ENCODE results near the gene CCL27.

Gene CCL27

DNA sequence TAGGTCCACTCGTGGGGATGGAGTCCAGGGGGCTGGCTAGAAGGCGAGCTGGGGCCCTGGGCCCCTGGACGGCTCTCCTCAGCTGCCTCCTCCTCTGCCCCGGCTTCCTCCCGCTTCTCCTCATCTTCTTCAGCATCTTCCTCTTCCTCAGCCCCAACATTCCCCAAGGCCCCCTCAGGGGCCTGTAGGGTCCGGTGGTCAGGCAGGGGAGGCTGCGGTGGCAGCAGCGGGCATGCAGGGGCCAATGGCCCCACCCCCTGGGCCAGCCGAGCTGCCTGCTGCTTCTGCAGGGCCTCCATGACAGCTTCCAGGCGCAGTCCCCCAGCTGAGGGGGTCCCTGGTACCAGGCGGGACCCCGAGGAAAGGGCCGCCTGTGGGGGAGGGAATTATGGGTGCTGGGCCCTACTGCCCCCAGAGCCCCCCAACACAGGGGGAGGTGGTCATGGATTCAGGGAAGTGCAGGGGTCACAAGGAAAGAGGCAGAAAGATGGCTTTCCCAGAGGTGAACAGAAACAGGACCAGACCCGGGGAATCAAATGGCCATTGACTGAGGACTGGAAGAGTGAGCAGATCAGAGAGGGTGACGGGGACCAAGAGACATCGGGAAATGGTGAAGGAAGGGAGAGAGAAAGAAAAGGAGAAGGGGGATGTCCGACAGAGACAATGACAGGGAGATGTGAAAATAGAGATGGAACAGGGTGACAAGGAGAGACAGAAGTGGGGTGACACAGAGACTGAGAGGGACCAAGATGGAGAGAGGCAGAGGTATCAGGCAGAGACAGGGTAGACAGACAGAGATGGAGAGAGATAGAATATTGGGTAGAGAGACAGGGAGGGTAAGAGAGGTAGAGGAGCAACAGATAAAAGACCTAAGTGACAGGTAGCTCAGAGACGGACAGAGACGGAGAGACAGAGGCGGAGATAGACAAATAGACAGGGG lies 34.5 kb downstream of the CCL27 start:
- DNase-seq (ENCODE audit: low read depth in 3 of 3), result no peak

DNA sequence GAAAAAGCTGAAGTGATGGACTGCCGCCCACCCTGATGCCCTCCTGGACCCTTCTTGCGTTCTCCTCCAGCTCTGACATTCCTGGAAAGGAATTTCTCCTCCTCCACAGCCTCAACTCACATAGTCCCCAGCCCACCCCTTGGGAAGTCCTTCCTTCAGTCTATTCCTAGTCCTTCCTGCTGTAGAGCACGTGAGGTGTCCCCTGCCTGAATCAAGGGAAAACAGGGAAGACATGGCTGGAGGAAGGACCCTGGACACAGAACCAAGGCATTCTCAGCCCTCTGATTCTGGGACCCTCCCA lies 37.3 kb downstream of the CCL27 start:
- no peak for DNase-seq (ENCODE audit: low read depth in 3 of 3)

DNA sequence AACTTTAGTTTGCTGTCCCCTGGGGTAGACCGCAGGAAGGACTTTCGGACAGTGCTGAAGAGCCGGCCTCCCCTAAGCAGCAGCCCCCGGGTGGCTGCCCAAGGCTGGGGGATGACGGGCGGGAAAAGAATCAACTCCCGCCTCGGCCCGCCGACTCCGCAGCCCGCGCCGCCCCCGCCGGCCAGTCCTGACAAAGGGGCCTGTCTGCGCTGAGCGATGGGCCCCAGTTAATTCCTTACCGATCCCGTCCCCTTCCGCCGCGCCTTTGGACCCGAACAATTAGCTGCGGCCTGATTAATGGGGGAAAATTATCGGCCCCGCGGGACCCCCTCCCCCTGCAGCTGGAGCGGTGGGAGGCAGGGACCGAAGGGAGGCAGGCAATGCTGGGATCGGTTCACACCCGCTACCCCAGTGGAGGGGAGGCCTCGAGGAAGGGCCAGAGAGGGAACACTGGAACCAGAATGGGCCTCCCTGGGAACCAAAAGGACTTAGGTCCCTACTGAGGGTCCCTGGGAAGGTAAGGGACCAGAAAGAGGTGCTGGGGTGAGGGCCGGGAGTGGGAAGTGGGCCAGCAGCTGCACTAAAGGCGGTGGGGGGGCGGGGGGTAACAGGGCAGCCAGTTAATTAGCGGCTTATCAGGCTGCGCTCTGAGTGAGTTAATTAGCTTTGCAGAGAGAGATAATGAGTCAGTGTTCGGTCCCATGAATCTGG lies 37.8 kb downstream of the CCL27 start:
- DNase-seq (ENCODE audit: low read depth in 3 of 3), result no peak

DNA sequence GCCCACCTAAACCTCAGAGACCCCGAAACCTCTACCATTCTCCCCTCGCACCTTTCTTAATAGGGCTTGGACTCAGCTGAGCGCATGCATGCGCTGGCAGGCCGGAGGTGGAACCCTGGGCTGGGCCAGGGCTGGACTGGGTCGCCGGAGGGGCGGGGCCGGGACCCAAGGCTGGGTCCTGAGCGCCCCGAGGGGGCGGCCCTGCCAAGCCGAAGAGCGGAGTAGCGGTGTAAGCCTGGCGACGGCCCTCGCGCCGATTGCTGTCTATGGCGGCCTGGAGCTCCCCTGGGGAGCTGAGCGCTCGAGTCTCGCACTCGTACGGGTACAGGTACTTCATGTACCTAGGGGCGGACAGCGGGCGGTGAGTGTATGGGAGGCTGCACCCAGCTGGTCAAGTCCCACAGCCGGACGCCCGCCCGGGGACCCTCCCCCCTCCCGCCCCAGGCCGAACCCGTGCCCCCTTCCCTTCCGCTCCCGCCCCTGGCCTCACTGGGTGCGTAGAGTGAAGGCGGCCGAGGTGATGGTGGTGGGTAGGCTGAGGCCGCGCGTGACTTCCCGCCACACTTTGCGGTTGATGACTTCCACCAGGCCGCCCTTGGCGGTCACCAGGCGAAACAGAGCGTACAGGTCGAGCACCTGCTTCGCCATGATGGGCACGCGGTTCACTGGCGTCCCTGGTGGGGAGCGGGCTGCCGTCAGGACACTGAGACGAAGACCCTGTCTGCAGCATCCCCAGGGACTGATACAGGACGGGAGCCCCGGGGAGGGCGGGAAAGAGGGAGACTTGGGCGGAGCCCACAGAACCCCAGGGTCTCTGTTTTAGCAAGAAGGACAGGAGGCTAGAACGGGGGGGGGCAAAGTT lies 38.9 kb downstream of the CCL27 start:
- DNase-seq (ENCODE audit: low read depth in 3 of 3), result no peak

DNA sequence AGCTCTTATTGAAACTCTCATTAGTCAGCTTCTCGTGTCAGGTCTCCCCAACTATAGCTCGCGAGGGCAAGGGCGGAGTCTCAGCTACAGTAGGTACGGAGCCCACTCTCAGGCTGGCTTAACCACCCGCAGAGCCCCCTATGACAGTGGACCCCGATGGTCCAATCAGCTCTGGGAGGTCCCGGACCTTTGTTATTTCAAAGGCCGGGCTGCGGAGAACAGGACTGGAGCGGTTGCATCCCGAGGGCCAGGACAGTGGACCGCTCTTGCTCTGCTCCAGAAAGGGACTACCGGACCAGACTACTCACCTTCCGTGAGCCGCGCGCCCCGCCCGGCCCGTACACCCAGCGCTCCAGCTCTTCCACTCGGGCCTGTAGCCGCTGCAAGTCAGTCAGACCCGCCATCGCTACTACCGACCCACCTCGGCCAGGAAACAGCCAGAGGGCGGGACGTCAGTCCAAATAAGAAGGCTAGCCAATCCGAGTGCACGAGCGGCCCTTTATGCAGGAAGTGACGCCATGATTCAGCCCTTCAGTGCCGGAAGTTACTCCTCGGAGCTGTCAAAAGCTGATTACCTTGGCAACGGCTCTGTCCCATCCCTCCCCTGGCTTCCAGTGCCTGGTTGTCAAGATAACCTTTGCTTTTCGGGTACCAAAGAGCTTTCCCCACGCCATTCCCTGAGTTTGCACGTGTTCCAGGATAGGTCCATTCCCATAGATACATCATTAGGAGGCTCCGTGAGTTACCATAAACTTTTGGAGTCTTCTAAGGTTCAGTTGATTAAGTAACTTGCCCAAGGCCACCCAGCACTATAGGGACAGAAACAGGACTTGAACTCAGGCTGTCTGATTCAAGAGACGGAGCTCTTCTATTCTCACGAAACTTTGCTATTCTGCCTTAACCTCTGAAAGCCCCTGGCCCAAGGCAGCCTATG lies 42.1 kb downstream of the CCL27 start, which contains the start of gene DCTN3:
TSS of gene DCTN3 (minus strand) at position 435 of the 934 bp plus-strand sequence. CDS start at position 404, 31 bp downstream.
- DNase-seq (ENCODE audit: low read depth in 3 of 3), result peak; percentile 64 to 83 (median 80)

DNA sequence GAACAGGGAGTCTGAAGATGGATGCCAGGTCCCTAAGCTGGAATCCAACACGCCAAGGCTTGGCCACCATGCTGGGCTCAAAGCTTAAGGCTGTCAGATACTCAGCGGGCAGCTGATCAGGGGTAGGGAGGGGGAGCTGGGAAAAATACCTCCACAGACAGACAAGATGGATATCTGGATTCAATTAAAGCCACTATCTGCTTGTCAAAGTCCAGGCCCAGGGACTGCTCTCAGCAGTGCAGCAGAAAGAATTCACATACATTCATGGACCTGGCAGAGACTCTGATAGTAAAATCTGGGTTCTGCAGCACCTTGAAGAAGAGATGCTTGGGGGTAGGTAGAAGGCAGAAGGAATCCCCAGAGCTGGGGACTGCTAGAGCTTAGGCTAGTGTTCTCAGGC lies 47.3 kb downstream of the CCL27 start:
- no peak for DNase-seq (ENCODE audit: low read depth in 3 of 3)

DNA sequence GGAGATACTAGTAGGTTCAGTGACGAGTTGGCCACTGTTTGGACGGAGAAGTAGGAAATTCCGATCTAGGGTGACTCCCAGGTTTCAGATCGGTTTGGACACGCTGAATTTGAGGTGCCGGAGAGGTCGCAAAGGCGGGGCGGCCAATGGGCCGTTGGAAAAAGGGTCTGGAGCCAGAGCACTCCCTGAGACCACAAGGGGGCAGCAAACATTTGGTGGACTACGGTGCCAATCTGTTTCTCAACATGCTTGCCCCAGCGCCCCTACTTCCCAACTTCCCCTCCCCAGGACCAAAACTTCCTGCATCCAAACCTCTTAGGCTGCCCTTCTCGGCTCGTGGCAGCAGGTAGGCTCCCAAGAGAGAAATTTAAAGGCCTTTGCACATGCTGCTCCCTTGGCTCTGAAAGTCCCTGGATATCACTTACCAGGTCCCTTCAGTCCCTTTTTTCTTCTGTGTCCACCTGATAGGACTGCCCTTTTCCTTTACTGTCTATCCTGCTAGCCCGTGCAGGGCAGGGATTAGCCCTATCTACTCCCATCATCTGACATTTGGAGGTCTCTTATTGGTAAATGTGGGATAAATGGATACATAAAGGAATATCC lies 49.6 kb downstream of the CCL27 start:
- DNase-seq (ENCODE audit: low read depth in 3 of 3), result peak in 1 of 3 experiments; percentile 48

Data from stimulated activated CD4-positive, alpha-beta T cell treated with anti-CD3 and anti-CD28 coated beads, TNF-alpha, amount 100 ng/mL, for 4 hours (primary cell).